Stimulated activated CD4-positive, alpha-beta T cell treated with anti-CD3 and anti-CD28 coated beads, TNF-alpha, amount 100 ng/mL, for 1 hour (primary cell): ENCODE results near the gene RNF144A.

ENCODE experiments used
- DNase-seq, 3 donors: peaks; one replicate each; pipeline ENCODE4 v3.0.0-alpha.2; 2020; ENCODE audit warnings: low read depth in 3 of 3, low spot score in 1 of 3

The RNF144A gene

GRCh38 chr2:7040547-7040946 is 123.3 kb downstream of the RNF144A start:
- no peak for DNase-seq

GRCh38 chr2:7041421-7041820 is 124.2 kb downstream of the RNF144A start:
- no peak for DNase-seq

- DNase-seq, result no peak
Measured at GRCh38 chr2:7043690-7044089, 126.5 kb downstream of the RNF144A start.

GRCh38 chr2:7044253-7045250 is 127.3 kb downstream of the RNF144A start:
- DNase-seq, result peak; percentile 36 to 57 (median 42)

- no peak for DNase-seq
Measured at GRCh38 chr2:7045601-7046590, 128.7 kb downstream of the RNF144A start.

GRCh38 chr2:7047661-7048060 is 130.4 kb downstream of the RNF144A start:
- DNase-seq, result no peak

- no peak for DNase-seq
Measured at GRCh38 chr2:7048762-7049294, 131.6 kb downstream of the RNF144A start.

- no peak for DNase-seq
Measured at GRCh38 chr2:7052404-7052803, 135.2 kb downstream of the RNF144A start.

- DNase-seq, result no peak
Measured at GRCh38 chr2:7053650-7054265, 136.5 kb downstream of the RNF144A start.

- DNase-seq, result no peak
Measured at GRCh38 chr2:7057865-7058400, 140.7 kb downstream of the RNF144A start.

- DNase-seq, result no peak
Measured at GRCh38 chr2:7060156-7060555, 142.9 kb downstream of the RNF144A start.

- no peak for DNase-seq
Measured at GRCh38 chr2:7060631-7061449, 143.6 kb downstream of the RNF144A start.

GRCh38 chr2:7061450-7061789 is 144.2 kb downstream of the RNF144A start:
- no peak for DNase-seq

- no peak for DNase-seq
Measured at GRCh38 chr2:7061921-7062320, 144.7 kb downstream of the RNF144A start.

- DNase-seq, result no peak
Measured at GRCh38 chr2:7063789-7064188, 146.6 kb downstream of the RNF144A start.

GRCh38 chr2:7068457-7068856 is 151.2 kb downstream of the RNF144A start:
- no peak for DNase-seq

- DNase-seq, result no peak
Measured at GRCh38 chr2:7070483-7070882, 153.3 kb downstream of the RNF144A start.

GRCh38 chr2:7071154-7071553 is 153.9 kb downstream of the RNF144A start:
- no peak for DNase-seq

GRCh38 chr2:7071916-7072556 is 154.8 kb downstream of the RNF144A start:
- DNase-seq, result no peak
